Urothelium cell line (cell line): Measurements from ENCODE around the gene PLXDC2.
"Not testable (repeated sequence)": the region's sequence is repeated elsewhere in the genome, so short reads cannot be mapped to it uniquely, and the experiment has no call there.

Experiments
- DNase-seq: peaks from one replicate; pipeline ENCODE4 v3.0.0; 2011; ENCODE audit warnings: low spot score, mixed read lengths
- FAIRE-seq: peaks from 2 replicates; lab custom pipeline; 2011; peaks lifted over from hg19 to GRCh38; lab: Jason Lieb, UNC

The PLXDC2 gene

GRCh38 chr10:20013991-20014750 lies 197.9 kb downstream of the PLXDC2 start:
- FAIRE-seq (no peak), DNase-seq (no peak)

- FAIRE-seq = no peak
- no peak for DNase-seq
Observed at GRCh38 chr10:20017961-20018360, 201.7 kb downstream of the PLXDC2 start.

- no peak for FAIRE-seq
- no peak for DNase-seq
Observed at GRCh38 chr10:20020677-20021076, 204.4 kb downstream of the PLXDC2 start.

- FAIRE-seq (no peak), DNase-seq (no peak)
Observed at GRCh38 chr10:20029523-20029922, 213.3 kb downstream of the PLXDC2 start.

GRCh38 chr10:20033476-20033875 lies 217.2 kb downstream of the PLXDC2 start:
- FAIRE-seq (no peak), DNase-seq (no peak)

GRCh38 chr10:20034732-20035131 lies 218.5 kb downstream of the PLXDC2 start:
- FAIRE-seq (no peak), DNase-seq (no peak)

- no peak for FAIRE-seq
- DNase-seq = no peak
Observed at GRCh38 chr10:20040012-20040411, 223.8 kb downstream of the PLXDC2 start.

GRCh38 chr10:20041931-20042330 lies 225.7 kb downstream of the PLXDC2 start:
- DNase-seq (no peak), FAIRE-seq (no peak)

GRCh38 chr10:20045100-20045499 lies 228.9 kb downstream of the PLXDC2 start:
- FAIRE-seq, DNase-seq: not testable (repeated sequence)

- no peak for DNase-seq
- no peak for FAIRE-seq
Observed at GRCh38 chr10:20048161-20048560, 231.9 kb downstream of the PLXDC2 start.

- no peak for DNase-seq
- FAIRE-seq = no peak
Observed at GRCh38 chr10:20058135-20058534, 241.9 kb downstream of the PLXDC2 start.

- no peak for FAIRE-seq
- no peak for DNase-seq
Observed at GRCh38 chr10:20059084-20059835, 243.0 kb downstream of the PLXDC2 start.

GRCh38 chr10:20065814-20066213 lies 249.6 kb downstream of the PLXDC2 start:
- FAIRE-seq (no peak), DNase-seq (no peak)

- FAIRE-seq (no peak), DNase-seq (no peak)
Observed at GRCh38 chr10:20073167-20073566, 256.9 kb downstream of the PLXDC2 start.

GRCh38 chr10:20075713-20076112 lies 259.5 kb downstream of the PLXDC2 start:
- no peak for FAIRE-seq

GRCh38 chr10:20084451-20084850 lies 268.2 kb downstream of the PLXDC2 start:
- DNase-seq = no peak
- FAIRE-seq = no peak

More at GRCh38 chr10:20075713-20076112, 259.5 kb downstream of the PLXDC2 start:
- no peak for DNase-seq

- no peak for DNase-seq
- no peak for FAIRE-seq
Observed at GRCh38 chr10:20085115-20085514, 268.9 kb downstream of the PLXDC2 start.

GRCh38 chr10:20087353-20087752 lies 271.1 kb downstream of the PLXDC2 start:
- FAIRE-seq (no peak), DNase-seq (no peak)

- FAIRE-seq = no peak
- no peak for DNase-seq
Observed at GRCh38 chr10:20088061-20088701, 271.9 kb downstream of the PLXDC2 start.

GRCh38 chr10:20089879-20090278 lies 273.6 kb downstream of the PLXDC2 start:
- no peak for FAIRE-seq

GRCh38 chr10:20090831-20091230 lies 274.6 kb downstream of the PLXDC2 start:
- no peak for DNase-seq
- no peak for FAIRE-seq

More at GRCh38 chr10:20089879-20090278, 273.6 kb downstream of the PLXDC2 start:
- no peak for DNase-seq

GRCh38 chr10:20091698-20092097 lies 275.5 kb downstream of the PLXDC2 start:
- DNase-seq (no peak), FAIRE-seq (no peak)
